HCT116 (cell line): ENCODE results near the gene SLC12A3. TPM values are rescaled to one million over a fixed set of nuclear protein-coding genes. Genes with fewer than 3 reads are reported as not detected.

Experiments
- ATAC-seq: fragments of 200-7000 bp; cut with Tn5 transposase; 2 replicates; pipeline ENCODE4 v1.9.1; 2020; ENCODE audit warnings: mild to moderate bottlenecking, moderate library complexity
- BruUV-seq: library from RNA; stranded (reverse); fragments of 400-500 nt; replicated peaks from 2 replicates; lab custom pipeline; 2021; lab: Mats Ljungman, UMichigan
- CTCF ChIA-PET: fragments of 300-600 bp; sonication (Branson Sonifier 250); formaldehyde crosslinking; loops from one replicate; lab custom pipeline; 2021; ENCODE audit warnings: antibody characterized with exemption; lab: Charles Lee
- POLR2A ChIA-PET: fragments of 300-600, 350-600 bp; sonication (Branson Sonifier 250); formaldehyde crosslinking; loops from one replicate; lab custom pipeline; 2021; ENCODE audit warnings: antibody characterized with exemption; lab: Charles Lee
- RAD21 ChIA-PET, 2 experiments: fragments of 300-600 bp; sonication (Branson Sonifier 250); formaldehyde crosslinking; loops; one replicate each; lab custom pipeline; 2023; ENCODE audit warnings: low total read pairs in 2 of 2; ENCODE audit not compliant: uncharacterized antibody in 2 of 2, unreplicated experiment in 2 of 2, low non-redundant PET in 1 of 2; lab: Charles Lee
- DNase-seq: peaks from one replicate; pipeline ENCODE4 v3.0.0-alpha.2; 2010; ENCODE audit warnings: low read depth, low spot score
- H2AFZ ChIP-seq: fragments of 200-600 bp; shearing (Covaris generic), sonication (generic); 2 replicates; pipeline ENCODE4 v1.6.1; 2017; ENCODE audit warnings: low read depth, mixed run types, mixed read lengths, antibody characterized with exemption, low read length; ENCODE audit not compliant: poor library complexity, severe bottlenecking
- H3K27ac ChIP-seq: 2 replicates; pipeline ENCODE4 v1.5.1; 2012; ENCODE audit warnings: low read depth, low read length
- H3K27me3 ChIP-seq: fragments of 200-600 bp; sonication (generic); 2 replicates; pipeline ENCODE4 v1.6.1; 2016; ENCODE audit warnings: mixed run types, low read length, mixed read lengths; ENCODE audit not compliant: insufficient read depth
- H3K36me3 ChIP-seq, 2 experiments: fragments of 200-500 bp in 1 of 2; fragments of 200-600 bp in 1 of 2; sonication (Bioruptor generic) in 1 of 2; sonication (generic) in 1 of 2; 2 replicates each; pipeline versions ENCODE4 v1.5.1 to v1.6.1; 2014 to 2016; ENCODE audit warnings: low read length in 2 of 2, inconsistent platforms in 1 of 2, mixed read lengths in 1 of 2, mixed run types in 1 of 2; ENCODE audit not compliant: insufficient read depth in 2 of 2, control insufficient read depth in 1 of 2
- H3K4me1 ChIP-seq, 2 experiments: fragments of 200-600 bp in 1 of 2; sonication (generic) in 1 of 2; 2 replicates each; pipeline versions ENCODE4 v1.5.1 to v1.6.1; 2012 to 2017; ENCODE audit warnings: low read length in 2 of 2, inconsistent platforms in 1 of 2, mild to moderate bottlenecking in 1 of 2, mixed read lengths in 1 of 2, mixed run types in 1 of 2, moderate library complexity in 1 of 2; ENCODE audit not compliant: insufficient read depth in 2 of 2, control insufficient read depth in 1 of 2
- H3K4me2 ChIP-seq: fragments of 200-600 bp; sonication (generic); 2 replicates; pipeline ENCODE4 v1.6.1; 2017; ENCODE audit warnings: mixed run types, low read length, mixed read lengths
- H3K4me3 ChIP-seq, 2 experiments: fragments of 200-600 bp in 1 of 2; sonication (generic) in 1 of 2; replicated peaks in 1 of 2; 2 replicates each; pipeline ENCODE4 v1.5.1; 2011 to 2016; ENCODE audit warnings: low read length in 2 of 2, control low read depth in 1 of 2, low read depth in 1 of 2, mild to moderate bottlenecking in 1 of 2, mixed read lengths in 1 of 2, mixed run types in 1 of 2
- H3K79me2 ChIP-seq: fragments of 200-600 bp; sonication (generic); 2 replicates; pipeline ENCODE4 v1.6.1; 2017; ENCODE audit warnings: mild to moderate bottlenecking, mixed run types, low read length, moderate library complexity, mixed read lengths; ENCODE audit not compliant: insufficient read depth
- H3K9ac ChIP-seq: fragments of 200-600 bp; sonication (generic); 2 replicates; pipeline ENCODE4 v1.6.1; 2016; ENCODE audit warnings: low read length, mixed read lengths
- H3K9me2 ChIP-seq: fragments of 200-600 bp; sonication (generic), shearing (Covaris generic); 2 replicates; pipeline ENCODE4 v1.6.1; 2017; ENCODE audit warnings: mixed run types, mild to moderate bottlenecking, moderate library complexity; ENCODE audit not compliant: insufficient read depth
- H3K9me3 ChIP-seq, 2 experiments: fragments of 200-500 bp in 1 of 2; fragments of 200-600 bp in 1 of 2; sonication (Bioruptor generic) in 1 of 2; sonication (generic) in 1 of 2; 2 replicates each; pipeline ENCODE4 v1.6.1; 2014 to 2017; ENCODE audit warnings: low read length in 2 of 2, mixed read lengths in 2 of 2, inconsistent platforms in 1 of 2, low read depth in 1 of 2, mild to moderate bottlenecking in 1 of 2, mixed run types in 1 of 2, moderate library complexity in 1 of 2; ENCODE audit not compliant: control insufficient read depth in 1 of 2, insufficient read depth in 1 of 2
- H4K20me1 ChIP-seq: fragments of 200-600 bp; sonication (generic), shearing (Covaris generic); 2 replicates; pipeline ENCODE4 v1.6.1; 2017; ENCODE audit warnings: mixed run types, mild to moderate bottlenecking, moderate library complexity; ENCODE audit not compliant: insufficient read depth
- ATF3 ChIP-seq: IDR thresholded peaks from 2 replicates; pipeline ENCODE4 v1.6.1; 2012
- CBX3 ChIP-seq: IDR thresholded peaks from 2 replicates; pipeline ENCODE4 v1.6.1; 2012; ENCODE audit warnings: low read depth
- CEBPB ChIP-seq: IDR thresholded peaks from 2 replicates; pipeline ENCODE4 v1.6.1; 2012; ENCODE audit warnings: low read depth
- CTCF ChIP-seq, 3 experiments: fragments of 200-600 bp in 1 of 3; sonication (generic) in 1 of 3; IDR thresholded peaks in 2 of 3; conservative IDR thresholded peaks in 1 of 3; 2 replicates each; pipeline ENCODE4 v1.5.1; 2012 to 2017; ENCODE audit warnings: low read depth in 2 of 3, low read length in 2 of 3, antibody characterized with exemption in 1 of 3, borderline replicate concordance in 1 of 3, control low read depth in 1 of 3, mild to moderate bottlenecking in 1 of 3, mixed read lengths in 1 of 3, mixed run types in 1 of 3, moderate library complexity in 1 of 3; ENCODE audit not compliant: insufficient read depth in 1 of 3
- ELF1 ChIP-seq: IDR thresholded peaks from 2 replicates; pipeline ENCODE4 v1.6.1; 2012; ENCODE audit warnings: low read depth, borderline replicate concordance
- EZH2 ChIP-seq: fragments of 200-600 bp; sonication (generic); IDR thresholded peaks from 2 replicates; pipeline ENCODE4 v1.6.1; 2017; ENCODE audit warnings: antibody characterized with exemption, mixed run types
- EZH2phosphoT487 ChIP-seq: fragments of 200-600 bp; IDR thresholded peaks from 2 replicates; pipeline ENCODE4 v1.6.1; 2018; ENCODE audit warnings: antibody characterized with exemption, borderline replicate concordance
- FOSL1 ChIP-seq: IDR thresholded peaks from 2 replicates; pipeline ENCODE4 v1.6.1; 2012; ENCODE audit warnings: low read depth
- MAX ChIP-seq: IDR thresholded peaks from 2 replicates; pipeline ENCODE4 v1.6.1; 2012
- POLR2A ChIP-seq: IDR thresholded peaks from 2 replicates; pipeline ENCODE4 v1.7.0; 2011; ENCODE audit warnings: borderline replicate concordance; ENCODE audit not compliant: insufficient read depth, insufficient read length; ENCODE audit errors: extremely low read depth
- POLR2AphosphoS5 ChIP-seq: IDR thresholded peaks from 2 replicates; pipeline ENCODE4 v1.6.1; 2011; ENCODE audit warnings: mild to moderate bottlenecking, low read depth, low read length, moderate library complexity
- RAD21 ChIP-seq: IDR thresholded peaks from 2 replicates; pipeline ENCODE4 v1.6.1; 2012; ENCODE audit warnings: low read depth, mild to moderate bottlenecking
- SP1 ChIP-seq: IDR thresholded peaks from 2 replicates; pipeline ENCODE4 v1.6.1; 2012; ENCODE audit warnings: low read depth
- SRF ChIP-seq: IDR thresholded peaks from 2 replicates; pipeline ENCODE4 v1.6.1; 2012; ENCODE audit warnings: low read depth
- TCF7L2 ChIP-seq: IDR thresholded peaks from 2 replicates; pipeline ENCODE4 v1.7.0; 2011; ENCODE audit warnings: borderline replicate concordance, inconsistent platforms; ENCODE audit not compliant: insufficient read depth, insufficient read length; ENCODE audit errors: extremely low read depth
- YY1 ChIP-seq: IDR thresholded peaks from 2 replicates; pipeline ENCODE4 v1.6.1; 2011; ENCODE audit warnings: low read length, low read depth, moderate library complexity, mild to moderate bottlenecking; ENCODE audit not compliant: insufficient replicate concordance; ENCODE audit errors: extremely low read depth
- ZBTB33 ChIP-seq: IDR thresholded peaks from 2 replicates; pipeline ENCODE4 v1.6.1; 2011; ENCODE audit warnings: mild to moderate bottlenecking, low read length, moderate library complexity; ENCODE audit not compliant: insufficient replicate concordance; ENCODE audit errors: extremely low read depth
- intact Hi-C: fragments of 100-400 bp; cut with micrococcal nuclease; formaldehyde crosslinking; loops from 2 replicates; pipeline ENCODE4 v1.10.0; 2022
- total RNA-seq: library from RNA; stranded (reverse); gene quantifications from one replicate; pipeline ENCODE4 v1.2.1, GENCODE V29; 2021; ENCODE audit not compliant: unreplicated experiment
- TF ChIP-seq, protein P1 (sequence below): IDR thresholded peaks from 2 replicates; pipeline ENCODE4 v1.6.1; 2012; ENCODE audit warnings: low read depth

The SLC12A3 gene
- total RNA-seq, 1 experiment from 2014 or later, result not detected

- Histone ChIP-seq H3K27me3 (no peaks in the 10 kb centered on the region), H3K9me3 (no peaks in the 10 kb centered on the region), H3K4me1 (no peaks in the 10 kb centered on the region), H2AFZ (no peak overlapping the region), H3K79me2 (no peaks in the 10 kb centered on the region), H3K9ac (no peak overlapping the region), H3K36me3 (peaks cover 0 to under 1% of the 10 kb centered on the region in 2 experiments; a peak in 1 of 4 replicates), H4K20me1 (no peaks in the 10 kb centered on the region), H3K4me2 (no peak overlapping the region), H3K27ac (no peak overlapping the region), H3K9me2 (no peaks in the 10 kb centered on the region), H3K4me3 (no peak overlapping the region)
- intact Hi-C loops, result no loop called here
- ATAC-seq (no peak), DNase-seq (no peak)
- no TSS peak for BruUV-seq
- ChIA-PET CTCF (interaction anchor here (1.6 to 2.2 kb wide), 2 partner anchors 83 to 157 kb away, joined by 5 to 7 read pairs; no protein-coding TSS in a partner anchor), RAD21 (interaction anchor here in 1 of 2 experiments (1.1 kb wide), 1 partner anchor 10 kb away, joined by 3 read pairs; no protein-coding TSS in a partner anchor), POLR2A (interaction anchor here (1.5 kb wide), 1 partner anchor 19 kb away, joined by 5 read pairs; the partner anchor contains the start of gene HERPUD1)
- TF ChIP-seq CTCF (IDR thresholded peaks at IDR 0.05 in 2 of 3, conservative IDR thresholded peaks at IDR 0.05 in 1 of 3; ENCODE audit: borderline replicate concordance in 1 of 3, insufficient read depth in 1 of 3, low read depth in 2 of 3, low read length in 2 of 3), result no peak
- TF ChIP-seq ATF3, result no peak
- TF ChIP-seq RAD21, result no peak
- TF ChIP-seq TCF7L2, result no peak
- no peak for TF ChIP-seq SRF
- no peak for TF ChIP-seq SP1
- TF ChIP-seq EZH2phosphoT487, result no peak
- TF ChIP-seq CEBPB, result no peak
- no peak for TF ChIP-seq YY1
- TF ChIP-seq FOSL1, result no peak
- TF ChIP-seq EZH2, result no peak
- no peak for TF ChIP-seq ZBTB33
- TF ChIP-seq, protein P1, sequence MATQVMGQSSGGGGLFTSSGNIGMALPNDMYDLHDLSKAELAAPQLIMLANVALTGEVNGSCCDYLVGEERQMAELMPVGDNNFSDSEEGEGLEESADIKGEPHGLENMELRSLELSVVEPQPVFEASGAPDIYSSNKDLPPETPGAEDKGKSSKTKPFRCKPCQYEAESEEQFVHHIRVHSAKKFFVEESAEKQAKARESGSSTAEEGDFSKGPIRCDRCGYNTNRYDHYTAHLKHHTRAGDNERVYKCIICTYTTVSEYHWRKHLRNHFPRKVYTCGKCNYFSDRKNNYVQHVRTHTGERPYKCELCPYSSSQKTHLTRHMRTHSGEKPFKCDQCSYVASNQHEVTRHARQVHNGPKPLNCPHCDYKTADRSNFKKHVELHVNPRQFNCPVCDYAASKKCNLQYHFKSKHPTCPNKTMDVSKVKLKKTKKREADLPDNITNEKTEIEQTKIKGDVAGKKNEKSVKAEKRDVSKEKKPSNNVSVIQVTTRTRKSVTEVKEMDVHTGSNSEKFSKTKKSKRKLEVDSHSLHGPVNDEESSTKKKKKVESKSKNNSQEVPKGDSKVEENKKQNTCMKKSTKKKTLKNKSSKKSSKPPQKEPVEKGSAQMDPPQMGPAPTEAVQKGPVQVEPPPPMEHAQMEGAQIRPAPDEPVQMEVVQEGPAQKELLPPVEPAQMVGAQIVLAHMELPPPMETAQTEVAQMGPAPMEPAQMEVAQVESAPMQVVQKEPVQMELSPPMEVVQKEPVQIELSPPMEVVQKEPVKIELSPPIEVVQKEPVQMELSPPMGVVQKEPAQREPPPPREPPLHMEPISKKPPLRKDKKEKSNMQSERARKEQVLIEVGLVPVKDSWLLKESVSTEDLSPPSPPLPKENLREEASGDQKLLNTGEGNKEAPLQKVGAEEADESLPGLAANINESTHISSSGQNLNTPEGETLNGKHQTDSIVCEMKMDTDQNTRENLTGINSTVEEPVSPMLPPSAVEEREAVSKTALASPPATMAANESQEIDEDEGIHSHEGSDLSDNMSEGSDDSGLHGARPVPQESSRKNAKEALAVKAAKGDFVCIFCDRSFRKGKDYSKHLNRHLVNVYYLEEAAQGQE, result no peak
- no peak for TF ChIP-seq ELF1
- no peak for TF ChIP-seq MAX
- no peak for TF ChIP-seq POLR2A
- TF ChIP-seq POLR2AphosphoS5, result no peak
- no peak for TF ChIP-seq CBX3
These were observed 85.4 kb downstream of the SLC12A3 start for GRCh38 chr16:56950455-56950854.
